Right lobe of liver (tissue), 4 donors: ENCODE measurements around the gene DCAF5.

ENCODE experiments used
- POLR2A ChIP-seq: fragments of 450-650 bp; IDR thresholded peaks from one replicate; pipeline ENCODE4 v1.6.1; 2017; ENCODE audit warnings: antibody characterized with exemption, mild to moderate bottlenecking
- TF ChIP-seq, protein P1 (sequence below), 4 donors: fragments of 200-600 bp in 3 of 4; fragments of 450-650 bp in 1 of 4; IDR thresholded peaks; one replicate each; pipeline versions ENCODE4 v1.5.1 to v1.8.0; 2016 to 2022; ENCODE audit warnings: antibody characterized with exemption in 4 of 4, mild to moderate bottlenecking in 2 of 4
- donor health status: DM: no; HTN: no; CAD: no.
- donor health status: DM: no; HTN: no; CAD: no.
- donor health status: DM: no; HTN: yes; CAD: no.

GRCh38 chr14:69091006-69091405, 61.9 kb downstream of the DCAF5 start:
- TF ChIP-seq, protein P1, sequence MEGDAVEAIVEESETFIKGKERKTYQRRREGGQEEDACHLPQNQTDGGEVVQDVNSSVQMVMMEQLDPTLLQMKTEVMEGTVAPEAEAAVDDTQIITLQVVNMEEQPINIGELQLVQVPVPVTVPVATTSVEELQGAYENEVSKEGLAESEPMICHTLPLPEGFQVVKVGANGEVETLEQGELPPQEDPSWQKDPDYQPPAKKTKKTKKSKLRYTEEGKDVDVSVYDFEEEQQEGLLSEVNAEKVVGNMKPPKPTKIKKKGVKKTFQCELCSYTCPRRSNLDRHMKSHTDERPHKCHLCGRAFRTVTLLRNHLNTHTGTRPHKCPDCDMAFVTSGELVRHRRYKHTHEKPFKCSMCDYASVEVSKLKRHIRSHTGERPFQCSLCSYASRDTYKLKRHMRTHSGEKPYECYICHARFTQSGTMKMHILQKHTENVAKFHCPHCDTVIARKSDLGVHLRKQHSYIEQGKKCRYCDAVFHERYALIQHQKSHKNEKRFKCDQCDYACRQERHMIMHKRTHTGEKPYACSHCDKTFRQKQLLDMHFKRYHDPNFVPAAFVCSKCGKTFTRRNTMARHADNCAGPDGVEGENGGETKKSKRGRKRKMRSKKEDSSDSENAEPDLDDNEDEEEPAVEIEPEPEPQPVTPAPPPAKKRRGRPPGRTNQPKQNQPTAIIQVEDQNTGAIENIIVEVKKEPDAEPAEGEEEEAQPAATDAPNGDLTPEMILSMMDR (IDR thresholded peaks at IDR 0.05) = no peak
- TF ChIP-seq POLR2A = no peak
